Mesenchymal stem cell (in vitro differentiated cells and primary cell): ENCODE measurements around the gene ZNF385C.
A peak's percentile ranks its signal among the peaks of the same experiment; 100 is the strongest.

Experiments used
- DNase-seq: peaks from one replicate; pipeline ENCODE4 v3.0.0-alpha.2; 2013
- H2AFZ ChIP-seq: one replicate; pipeline ENCODE4 v1.6.1; 2013; ENCODE audit warnings: low read depth, mild to moderate bottlenecking, control low read depth, inconsistent platforms, low read length, moderate library complexity
- H2AK5ac ChIP-seq: 2 replicates; pipeline ENCODE4 v1.6.1; 2013; ENCODE audit warnings: low read length, moderate library complexity, mild to moderate bottlenecking, inconsistent platforms; ENCODE audit not compliant: severe bottlenecking
- H2BK120ac ChIP-seq: one replicate; pipeline ENCODE4 v1.6.1; 2013; ENCODE audit warnings: low read depth, mild to moderate bottlenecking, inconsistent platforms, low read length, moderate library complexity
- H2BK12ac ChIP-seq, 2 experiments: one replicate each; pipeline ENCODE4 v1.6.1; 2013; ENCODE audit warnings: inconsistent platforms in 2 of 2, low read length in 2 of 2, mild to moderate bottlenecking in 2 of 2, moderate library complexity in 2 of 2, control low read depth in 1 of 2
- H2BK15ac ChIP-seq: one replicate; pipeline ENCODE4 v1.6.1; 2013; ENCODE audit warnings: mild to moderate bottlenecking, low read depth, inconsistent platforms; ENCODE audit not compliant: poor library complexity, severe bottlenecking
- H2BK5ac ChIP-seq: 2 replicates; pipeline ENCODE4 v1.6.1; 2013; ENCODE audit warnings: low read depth, mild to moderate bottlenecking, low read length, control low read depth, inconsistent platforms; ENCODE audit not compliant: poor library complexity, severe bottlenecking
- H3K14ac ChIP-seq, 2 experiments: one replicate each; pipeline ENCODE4 v1.6.1; 2013; ENCODE audit warnings: inconsistent platforms in 2 of 2, low read length in 2 of 2, control low read depth in 1 of 2, mild to moderate bottlenecking in 1 of 2, moderate library complexity in 1 of 2
- H3K18ac ChIP-seq, 2 experiments: one replicate each; pipeline ENCODE4 v1.6.1; 2013; ENCODE audit warnings: inconsistent platforms in 2 of 2, low read length in 2 of 2, control low read depth in 1 of 2, low read depth in 1 of 2, mild to moderate bottlenecking in 1 of 2
- H3K23ac ChIP-seq, 2 experiments: one replicate each; pipeline ENCODE4 v1.6.1; 2013; ENCODE audit warnings: inconsistent platforms in 2 of 2, low read length in 2 of 2, mild to moderate bottlenecking in 2 of 2, moderate library complexity in 2 of 2, control low read depth in 1 of 2
- H3K27ac ChIP-seq: 2 replicates; pipeline ENCODE4 v1.5.1; 2013; ENCODE audit warnings: mild to moderate bottlenecking, moderate library complexity, low read length, control low read depth, inconsistent platforms; ENCODE audit not compliant: poor library complexity, severe bottlenecking
- H3K27me3 ChIP-seq, 2 experiments: 2 replicates each; pipeline versions ENCODE4 v1.6.1 to v1.7.0; 2013; ENCODE audit warnings: low read length in 2 of 2, mild to moderate bottlenecking in 2 of 2, moderate library complexity in 2 of 2, control low read depth in 1 of 2, inconsistent platforms in 1 of 2; ENCODE audit not compliant: control insufficient read depth in 1 of 2, insufficient read depth in 1 of 2
- H3K36me3 ChIP-seq, 2 experiments: 2 replicates each; pipeline versions ENCODE4 v1.6.1 to v1.7.0; 2013; ENCODE audit warnings: low read length in 2 of 2, control low read depth in 1 of 2, inconsistent platforms in 1 of 2, low read depth in 1 of 2, mild to moderate bottlenecking in 1 of 2; ENCODE audit not compliant: insufficient read depth in 2 of 2, control insufficient read depth in 1 of 2
- H3K4ac ChIP-seq, 2 experiments: one replicate each; pipeline ENCODE4 v1.6.1; 2013; ENCODE audit warnings: inconsistent platforms in 2 of 2, low read length in 2 of 2, mild to moderate bottlenecking in 2 of 2, moderate library complexity in 2 of 2, control low read depth in 1 of 2, low read depth in 1 of 2
- H3K4me1 ChIP-seq: 2 replicates; pipeline ENCODE4 v1.6.1; 2013; ENCODE audit warnings: low read depth, low read length, control low read depth; ENCODE audit not compliant: control insufficient read depth, insufficient read depth
- H3K4me2 ChIP-seq: 2 replicates; pipeline ENCODE4 v1.6.1; 2013; ENCODE audit warnings: low read length, mild to moderate bottlenecking, inconsistent platforms; ENCODE audit not compliant: poor library complexity, severe bottlenecking
- H3K4me3 ChIP-seq, 2 experiments: 2 replicates each; pipeline versions ENCODE4 v1.5.1 to v1.7.0; 2013; ENCODE audit warnings: low read length in 2 of 2, mild to moderate bottlenecking in 2 of 2, control low read depth in 1 of 2, low read depth in 1 of 2; ENCODE audit not compliant: insufficient read depth in 1 of 2
- H3K79me1 ChIP-seq: replicated peaks from 2 replicates; pipeline ENCODE4 v1.6.1; 2013; ENCODE audit warnings: mild to moderate bottlenecking, control low read depth, low read length, inconsistent platforms; ENCODE audit not compliant: poor library complexity, severe bottlenecking
- H3K9ac ChIP-seq: 2 replicates; pipeline ENCODE4 v1.7.0; 2013; ENCODE audit warnings: mild to moderate bottlenecking, low read length, moderate library complexity
- H3K9me3 ChIP-seq: 2 replicates; pipeline ENCODE4 v1.7.0; 2013; ENCODE audit warnings: mild to moderate bottlenecking, low read length; ENCODE audit not compliant: control insufficient read depth
- H4K8ac ChIP-seq: one replicate; pipeline ENCODE4 v1.6.1; 2013; ENCODE audit warnings: inconsistent platforms, mild to moderate bottlenecking, low read length, moderate library complexity
- H4K91ac ChIP-seq: one replicate; pipeline ENCODE4 v1.6.1; 2013; ENCODE audit warnings: mild to moderate bottlenecking, low read length, inconsistent platforms
- WGBS: methylation state at CpG from one replicate; pipeline ENCODE4 v1.1.7; 2013; ENCODE audit warnings: mixed read lengths; 5-methylcytosine and 5-hydroxymethylcytosine counted together

The ZNF385C gene

DNA sequence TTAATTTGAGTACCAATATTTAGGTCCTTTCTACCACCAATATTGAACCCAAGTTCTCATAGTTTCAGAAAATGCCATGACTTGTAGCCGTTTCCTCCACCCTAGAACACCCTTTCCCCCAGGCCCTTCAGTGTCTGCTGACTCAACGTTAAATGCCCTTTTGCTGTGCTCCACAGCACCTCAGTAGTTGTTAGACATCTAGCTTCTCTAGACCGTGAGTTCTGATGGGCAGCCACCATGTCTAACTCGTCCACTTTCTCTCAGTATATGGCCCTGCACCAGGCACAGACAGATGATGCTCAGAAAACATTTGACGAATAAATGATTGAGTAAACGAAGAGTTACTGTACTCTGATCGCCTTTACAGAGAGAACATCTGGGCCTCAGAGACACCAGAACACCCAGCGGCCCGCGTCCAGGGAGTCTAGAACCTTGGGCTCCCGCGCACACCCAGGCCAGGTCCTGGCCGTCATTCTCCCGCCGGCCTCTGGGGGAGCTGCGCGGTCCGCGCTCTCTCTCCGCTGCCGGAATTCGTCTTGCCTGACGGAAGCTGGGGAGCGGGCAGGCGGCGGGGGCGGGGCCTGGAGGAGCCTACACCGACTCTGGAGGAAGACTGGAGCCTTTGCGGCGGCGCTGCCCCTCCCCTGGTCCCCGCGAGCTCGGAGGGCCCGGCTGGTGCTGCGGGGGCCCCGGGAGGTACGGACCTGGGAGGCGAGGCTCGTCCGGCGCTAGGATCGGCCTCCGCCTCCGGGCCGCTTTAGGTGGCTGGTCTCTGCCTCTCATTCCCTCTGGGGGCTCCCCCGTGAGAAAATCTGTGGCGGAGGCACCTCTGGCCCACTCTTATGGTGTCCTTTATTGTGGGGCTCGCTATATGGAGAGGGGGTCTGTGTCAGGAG is 78.5 kb downstream of the ZNF385C start, which contains the start of gene NKIRAS2:
TSS of gene NKIRAS2 (plus strand) at position 582 of the 896 bp plus-strand sequence. CDS start 1,488 bp downstream, outside the sequence.
- Histone ChIP-seq H3K4me3 (peak within 1 kb of the TSS; percentile 91 to 96), H3K14ac (peak within 1 kb of the TSS in 1 of 2 experiments; percentile 61), H2BK15ac (no peak within 1 kb of the TSS), H4K8ac (peak within 1 kb of the TSS; percentile 95), H3K18ac (peak within 1 kb of the TSS; percentile 80 to 89), H2AK5ac (peak within 1 kb of the TSS; percentile 61), H3K36me3 (peaks cover 26 to 27% of the 10 kb centered on the region in 2 experiments), H3K4me2 (peak within 1 kb of the TSS; percentile 77), H2AFZ (no peak within 1 kb of the TSS), H3K27me3 (no peaks in the 10 kb centered on the region), H3K79me1 (peaks cover 14% of the 10 kb centered on the region), H3K4me1 (peaks cover 20% of the 10 kb centered on the region), H2BK120ac (no peak within 1 kb of the TSS), H4K91ac (peak within 1 kb of the TSS; percentile 94), H3K9me3 (no peaks in the 10 kb centered on the region), H3K27ac (peak within 1 kb of the TSS; percentile 28), H3K9ac (peak within 1 kb of the TSS; percentile 98), H3K4ac (peak within 1 kb of the TSS; percentile 75 to 84), H2BK5ac (peak within 1 kb of the TSS; percentile 61), H3K23ac (no peak within 1 kb of the TSS), H2BK12ac (peak within 1 kb of the TSS; percentile 33 to 78)
- DNase-seq = peak; percentile 93
- 8% methylated on average over 49 of the region's 49 CpGs for WGBS

DNA sequence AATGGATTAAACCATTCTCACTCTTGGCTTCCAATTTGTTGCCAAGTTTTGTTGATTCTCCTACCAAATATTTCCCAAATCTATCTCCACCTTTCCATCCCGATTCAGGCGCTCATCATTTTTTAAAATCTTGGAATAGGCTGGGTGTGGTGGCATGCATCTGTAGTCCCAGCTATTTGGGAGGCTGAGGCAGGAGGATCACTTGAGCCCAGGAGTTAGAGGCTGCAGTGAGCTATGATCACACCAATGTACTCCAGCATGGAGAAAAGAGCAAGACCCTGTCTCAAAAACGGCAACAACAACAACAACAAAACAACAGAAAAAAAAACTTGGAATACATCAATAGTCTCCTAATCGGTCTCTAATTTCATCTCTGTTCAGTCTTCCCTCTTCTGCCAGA is 79.3 kb downstream of the ZNF385C start:
- Histone ChIP-seq H3K27me3 (no peaks in the 10 kb centered on the region), H4K91ac (no peak overlapping the region), H3K4me2 (no peak overlapping the region), H3K4ac (no peak overlapping the region), H2AFZ (no peak overlapping the region), H3K36me3 (peaks cover 21 to 24% of the 10 kb centered on the region in 2 experiments), H3K18ac (no peak overlapping the region), H3K9me3 (no peaks in the 10 kb centered on the region), H2BK15ac (no peak overlapping the region), H2BK5ac (no peak overlapping the region), H3K79me1 (peaks cover 14% of the 10 kb centered on the region), H3K27ac (no peak overlapping the region), H3K4me1 (peaks cover 17% of the 10 kb centered on the region), H3K4me3 (no peak overlapping the region), H2AK5ac (no peak overlapping the region), H2BK120ac (no peak overlapping the region), H2BK12ac (no peak overlapping the region), H3K23ac (no peak overlapping the region), H3K9ac (no peak overlapping the region), H4K8ac (no peak overlapping the region), H3K14ac (no peak overlapping the region)
- 93% methylated on average over 4 of the region's 4 CpGs for WGBS
- no peak for DNase-seq

- Histone ChIP-seq H3K4me1 (peaks cover 12% of the 10 kb centered on the region), H2BK5ac (no peak overlapping the region), H2BK15ac (no peak overlapping the region), H3K9ac (peak overlapping the region; percentile 96), H4K8ac (peak overlapping the region; percentile 45), H4K91ac (peak overlapping the region; percentile 57), H3K9me3 (no peaks in the 10 kb centered on the region), H2BK12ac (peak overlapping the region in 1 of 2 experiments; percentile 3), H3K18ac (no peak overlapping the region), H3K27me3 (no peaks in the 10 kb centered on the region), H2BK120ac (no peak overlapping the region), H2AK5ac (peak overlapping the region; percentile 44), H3K14ac (no peak overlapping the region), H3K79me1 (peaks cover 14% of the 10 kb centered on the region), H3K4me2 (no peak overlapping the region), H3K27ac (no peak overlapping the region), H3K4ac (peak overlapping the region in 1 of 2 experiments; percentile 4), H3K36me3 (peaks cover 15 to 17% of the 10 kb centered on the region in 2 experiments), H3K23ac (no peak overlapping the region), H3K4me3 (peak overlapping the region in 1 of 2 experiments; percentile 95), H2AFZ (no peak overlapping the region)
- WGBS = 15% methylated on average over 3 of the region's 3 CpGs
- no peak for DNase-seq
Observed at GRCh38 chr17:42018339-42018738, 79.9 kb downstream of the ZNF385C start.

- no peak overlapping the region for H2BK12ac ChIP-seq
- H3K18ac ChIP-seq = peak overlapping the region; percentile 86 to 95
- H2BK5ac ChIP-seq = no peak overlapping the region
- no peak overlapping the region for H3K23ac ChIP-seq
- H3K79me1 ChIP-seq = peaks cover 14% of the 10 kb centered on the region
- peak overlapping the region; percentile 80 for H3K27ac ChIP-seq
- no peaks in the 10 kb centered on the region for H3K9me3 ChIP-seq
- H3K27me3 ChIP-seq = no peaks in the 10 kb centered on the region
- H2BK120ac ChIP-seq = no peak overlapping the region
- peaks cover 13% of the 10 kb centered on the region for H3K4me1 ChIP-seq
- H3K4me3 ChIP-seq = peak overlapping the region; percentile 94 to 95
- H4K91ac ChIP-seq = peak overlapping the region; percentile 74
- no peak overlapping the region for H3K14ac ChIP-seq
- DNase-seq = no peak
- H3K4ac ChIP-seq = peak overlapping the region; percentile 53 to 93
- peak overlapping the region; percentile 92 for H3K4me2 ChIP-seq
- H2BK15ac ChIP-seq = no peak overlapping the region
- no peak overlapping the region for H2AK5ac ChIP-seq
- H3K9ac ChIP-seq = peak overlapping the region; percentile 96
- H2AFZ ChIP-seq = peak overlapping the region; percentile 29
- H3K36me3 ChIP-seq = peaks cover 12 to 13% of the 10 kb centered on the region in 2 experiments
- 5% methylated on average over 11 of the region's 11 CpGs for WGBS
- H4K8ac ChIP-seq = peak overlapping the region; percentile 93
Observed at GRCh38 chr17:42017866-42018200, 80.4 kb downstream of the ZNF385C start.
